IPS DF 19.7 (cell line): Measurements from ENCODE around the gene PMPCA.
"Not testable (repeated sequence)": the region's sequence is repeated elsewhere in the genome, so short reads cannot be mapped to it uniquely, and the experiment has no call there.

Source experiments
- DNase-seq: peaks from one replicate; pipeline ENCODE4 v3.0.0-alpha.2; 2013; ENCODE audit warnings: low read depth, low spot score

Gene PMPCA

GRCh38 chr9:136412962-136413361 lies 2.5 kb downstream of the PMPCA start:
- DNase-seq, result no peak

GRCh38 chr9:136416427-136416826 lies 6.0 kb downstream of the PMPCA start:
- no peak for DNase-seq

- DNase-seq, result no peak
Measured at GRCh38 chr9:136416914-136417313, 6.5 kb downstream of the PMPCA start.

GRCh38 chr9:136418182-136419091 lies 8.0 kb downstream of the PMPCA start:
- no peak for DNase-seq

- DNase-seq, result no peak
Measured at GRCh38 chr9:136419092-136419420, 8.6 kb downstream of the PMPCA start.

GRCh38 chr9:136421791-136422190 lies 11.3 kb downstream of the PMPCA start:
- DNase-seq, result no peak

- no peak for DNase-seq
Measured at GRCh38 chr9:136422876-136423275, 12.4 kb downstream of the PMPCA start.

GRCh38 chr9:136423432-136424146 lies 13.1 kb downstream of the PMPCA start:
- no peak for DNase-seq

GRCh38 chr9:136424750-136425362 lies 14.4 kb downstream of the PMPCA start:
- DNase-seq, result no peak

GRCh38 chr9:136425367-136425766 lies 14.9 kb downstream of the PMPCA start:
- DNase-seq, result not testable (repeated sequence)

GRCh38 chr9:136426787-136427186 lies 16.3 kb downstream of the PMPCA start:
- no peak for DNase-seq

GRCh38 chr9:136429075-136429628 lies 18.7 kb downstream of the PMPCA start:
- no peak for DNase-seq

- DNase-seq, result no peak
Measured at GRCh38 chr9:136429683-136430491, 19.4 kb downstream of the PMPCA start.

- no peak for DNase-seq
Measured at GRCh38 chr9:136430588-136431234, 20.3 kb downstream of the PMPCA start.

GRCh38 chr9:136431782-136432350 lies 21.4 kb downstream of the PMPCA start:
- no peak for DNase-seq

- no peak for DNase-seq
Measured at GRCh38 chr9:136432591-136432990, 22.1 kb downstream of the PMPCA start.

- DNase-seq, result no peak
Measured at GRCh38 chr9:136433043-136433715, 22.7 kb downstream of the PMPCA start.

- no peak for DNase-seq
Measured at GRCh38 chr9:136433849-136434579, 23.6 kb downstream of the PMPCA start.

GRCh38 chr9:136434580-136435169 lies 24.2 kb downstream of the PMPCA start:
- no peak for DNase-seq
